H1 (cell line): ENCODE data around the gene HES4. TPM values are rescaled to one million over a fixed set of nuclear protein-coding genes. Genes with fewer than 3 reads are reported as not detected.

ENCODE experiments used
- CTCF ChIA-PET: fragments of 300-600 bp; sonication (Branson Sonifier 250); formaldehyde crosslinking; loops from one replicate; lab custom pipeline; 2021; ENCODE audit not compliant: partially characterized antibody; lab: Charles Lee
- POLR2A ChIA-PET: fragments of 300-600 bp; sonication (Branson Sonifier 250); formaldehyde crosslinking; loops from one replicate; lab custom pipeline; 2021; ENCODE audit warnings: inconsistent platforms; ENCODE audit not compliant: partially characterized antibody; lab: Charles Lee
- DNase-seq, 2 experiments: peaks; one replicate each; pipeline versions ENCODE4 v3.0.0 to v3.0.0-alpha.2; 2010 to 2022; ENCODE audit warnings: low spot score in 2 of 2, low read depth in 1 of 2, mixed read lengths in 1 of 2
- FAIRE-seq: peaks from 2 replicates; lab custom pipeline; 2011; peaks lifted over from hg19 to GRCh38; lab: Jason Lieb, UNC
- H2AFZ ChIP-seq: 2 replicates; pipeline ENCODE4 v1.8.1; 2012; ENCODE audit warnings: low read length, inconsistent platforms
- H2AK5ac ChIP-seq: 2 replicates; pipeline ENCODE4 v1.6.1; 2013; ENCODE audit warnings: low read depth, low read length
- H2BK120ac ChIP-seq: replicated peaks from 2 replicates; pipeline ENCODE3; 2013; ENCODE audit warnings: low read depth, low read length, inconsistent platforms
- H2BK12ac ChIP-seq: 2 replicates; pipeline ENCODE4 v1.6.1; 2013; ENCODE audit warnings: low read depth, low read length
- H2BK15ac ChIP-seq: 2 replicates; pipeline ENCODE4 v1.6.1; 2013; ENCODE audit warnings: low read length
- H2BK20ac ChIP-seq: 2 replicates; pipeline ENCODE4 v1.6.1; 2013; ENCODE audit warnings: low read length
- H2BK5ac ChIP-seq: 2 replicates; pipeline ENCODE4 v1.6.1; 2013; ENCODE audit warnings: low read depth, low read length
- H3K14ac ChIP-seq: 2 replicates; pipeline ENCODE4 v1.6.1; 2013; ENCODE audit warnings: inconsistent platforms; ENCODE audit not compliant: insufficient read length
- H3K18ac ChIP-seq: 2 replicates; pipeline ENCODE4 v1.6.1; 2013; ENCODE audit warnings: low read length; ENCODE audit errors: extremely low read depth
- H3K23ac ChIP-seq: 2 replicates; pipeline ENCODE4 v1.6.1; 2013; ENCODE audit warnings: inconsistent platforms; ENCODE audit not compliant: insufficient read length
- H3K23me2 ChIP-seq: 2 replicates; pipeline ENCODE4 v1.6.1; 2013; ENCODE audit warnings: low read depth, low read length
- H3K27ac ChIP-seq: 2 replicates; pipeline ENCODE4 v1.6.1; 2011; ENCODE audit warnings: low read depth, low read length, inconsistent platforms
- H3K27me3 ChIP-seq, 4 experiments: replicated peaks in 1 of 4; 1 replicate in 1 of 4; 2 replicates in 3 of 4; pipeline versions ENCODE4 v1.6.1 to v1.8.1; 2011 to 2013; ENCODE audit warnings: low read length in 3 of 4, mild to moderate bottlenecking in 3 of 4, inconsistent platforms in 2 of 4, mixed read lengths in 2 of 4, moderate library complexity in 1 of 4; ENCODE audit not compliant: control insufficient read depth in 3 of 4, insufficient read depth in 3 of 4; ENCODE audit errors: extremely low read depth in 1 of 4
- H3K36me3 ChIP-seq, 4 experiments: 2 replicates each; pipeline versions ENCODE4 v1.6.1 to v1.8.1; 2011 to 2013; ENCODE audit warnings: mild to moderate bottlenecking in 4 of 4, low read length in 3 of 4, moderate library complexity in 2 of 4, control low read depth in 1 of 4, inconsistent platforms in 1 of 4; ENCODE audit not compliant: insufficient read depth in 4 of 4, control insufficient read depth in 2 of 4
- H3K4ac ChIP-seq: replicated peaks from 2 replicates; pipeline ENCODE3; 2013; ENCODE audit warnings: low read length, low read depth, mixed read lengths, inconsistent platforms; ENCODE audit not compliant: insufficient read length
- H3K4me1 ChIP-seq, 4 experiments: replicated peaks in 1 of 4; 1 replicate in 1 of 4; 2 replicates in 3 of 4; pipeline versions ENCODE4 v1.6.1 to v1.8.1; 2011 to 2013; ENCODE audit warnings: low read length in 3 of 4, inconsistent platforms in 2 of 4, mixed read lengths in 1 of 4; ENCODE audit not compliant: insufficient read depth in 4 of 4, control insufficient read depth in 3 of 4
- H3K4me2 ChIP-seq, 2 experiments: 2 replicates each; pipeline versions ENCODE4 v1.6.1 to v1.8.1; 2011 to 2013; ENCODE audit warnings: low read depth in 2 of 2, low read length in 2 of 2, control low read depth in 1 of 2, inconsistent platforms in 1 of 2, mild to moderate bottlenecking in 1 of 2; ENCODE audit not compliant: insufficient read depth in 1 of 2
- H3K4me3 ChIP-seq, 4 experiments: fragments of 200-600, 300-600 bp in 1 of 4; sonication (generic), shearing (Covaris generic), sonication (Bioruptor Twin) in 1 of 4; 2 replicates each; pipeline versions ENCODE4 v1.5.1 to v1.8.1; 2011 to 2016; ENCODE audit warnings: low read length in 4 of 4, low read depth in 3 of 4, control low read depth in 2 of 4, inconsistent platforms in 2 of 4, mild to moderate bottlenecking in 2 of 4, mixed read lengths in 1 of 4, moderate library complexity in 1 of 4; ENCODE audit not compliant: insufficient read depth in 2 of 4; ENCODE audit errors: extremely low read depth in 1 of 4
- H3K56ac ChIP-seq: replicated peaks from 2 replicates; pipeline ENCODE3; 2013; ENCODE audit warnings: low read depth, mild to moderate bottlenecking, mixed read lengths, low read length, inconsistent platforms; ENCODE audit not compliant: insufficient read length
- H3K79me1 ChIP-seq: 2 replicates; pipeline ENCODE4 v1.6.1; 2013; ENCODE audit warnings: low read depth, low read length, control low read depth
- H3K79me2 ChIP-seq, 2 experiments: 2 replicates each; pipeline versions ENCODE4 v1.6.1 to v1.8.1; 2012 to 2013; ENCODE audit warnings: low read length in 2 of 2, mild to moderate bottlenecking in 2 of 2, inconsistent platforms in 1 of 2; ENCODE audit not compliant: insufficient read depth in 2 of 2, control insufficient read depth in 1 of 2
- H3K9ac ChIP-seq, 4 experiments: replicated peaks in 1 of 4; 1 replicate in 1 of 4; 2 replicates in 3 of 4; pipeline versions ENCODE4 v1.6.1 to v1.8.1; 2011 to 2013; ENCODE audit warnings: low read depth in 3 of 4, low read length in 3 of 4, control low read depth in 2 of 4, mild to moderate bottlenecking in 2 of 4, moderate library complexity in 2 of 4, inconsistent platforms in 1 of 4; ENCODE audit errors: extremely low read depth in 1 of 4
- H3K9me3 ChIP-seq, 2 experiments: 2 replicates each; pipeline versions ENCODE4 v1.6.1 to v1.8.1; 2012 to 2013; ENCODE audit warnings: mild to moderate bottlenecking in 2 of 2, moderate library complexity in 2 of 2, control low read depth in 1 of 2, inconsistent platforms in 1 of 2, low read depth in 1 of 2, low read length in 1 of 2, mixed read lengths in 1 of 2; ENCODE audit not compliant: insufficient read depth in 2 of 2
- H4K20me1 ChIP-seq, 2 experiments: replicated peaks in 1 of 2; 2 replicates each; pipeline versions ENCODE3 to v1.8.1; 2011 to 2013; ENCODE audit warnings: inconsistent platforms in 2 of 2, low read length in 2 of 2, mild to moderate bottlenecking in 1 of 2; ENCODE audit not compliant: insufficient read depth in 2 of 2, control insufficient read depth in 1 of 2
- H4K5ac ChIP-seq: 2 replicates; pipeline ENCODE4 v1.6.1; 2013; ENCODE audit warnings: low read length, low read depth, mixed read lengths, inconsistent platforms; ENCODE audit not compliant: insufficient read length
- H4K8ac ChIP-seq: 2 replicates; pipeline ENCODE4 v1.8.0; 2013; ENCODE audit warnings: mild to moderate bottlenecking, moderate library complexity, low read length, inconsistent platforms; ENCODE audit not compliant: insufficient read depth; ENCODE audit errors: extremely low read depth
- H4K91ac ChIP-seq: replicated peaks from 2 replicates; pipeline ENCODE3; 2013; ENCODE audit warnings: low read length, mixed read lengths, inconsistent platforms; ENCODE audit not compliant: insufficient read length
- CTCF ChIP-seq, 3 experiments: IDR thresholded peaks; 1 replicate in 2 of 3; 2 replicates in 1 of 3; pipeline versions ENCODE4 v1.5.1 to v1.6.1; 2011; ENCODE audit warnings: low read length in 3 of 3, mild to moderate bottlenecking in 3 of 3, inconsistent platforms in 2 of 3, low read depth in 1 of 3, moderate library complexity in 1 of 3; ENCODE audit not compliant: insufficient read depth in 1 of 3; ENCODE audit errors: control extremely low read depth in 1 of 3
- EP300 ChIP-seq, 2 experiments: IDR thresholded peaks; 1 replicate in 1 of 2; 2 replicates in 1 of 2; pipeline ENCODE4 v1.6.1; 2011 to 2012; ENCODE audit warnings: low read depth in 2 of 2, low read length in 2 of 2, mild to moderate bottlenecking in 2 of 2, borderline replicate concordance in 1 of 2, inconsistent platforms in 1 of 2, moderate library complexity in 1 of 2
- GABPA ChIP-seq: IDR thresholded peaks from 2 replicates; pipeline ENCODE4 v1.6.1; 2011; ENCODE audit warnings: mild to moderate bottlenecking, low read length, moderate library complexity, borderline replicate concordance; ENCODE audit not compliant: insufficient read depth
- POLR2A ChIP-seq, 2 experiments: IDR thresholded peaks; 1 replicate in 1 of 2; 2 replicates in 1 of 2; pipeline ENCODE4 v1.6.1; 2011; ENCODE audit warnings: low read depth in 2 of 2, low read length in 2 of 2, mild to moderate bottlenecking in 2 of 2; ENCODE audit errors: control extremely low read depth in 1 of 2
- POU5F1 ChIP-seq: IDR thresholded peaks from 2 replicates; pipeline ENCODE4 v1.6.1; 2011; ENCODE audit warnings: low read depth, mild to moderate bottlenecking, low read length, moderate library complexity
- RAD21 ChIP-seq, 2 experiments: IDR thresholded peaks in 1 of 2; conservative IDR thresholded peaks in 1 of 2; 2 replicates each; pipeline ENCODE4 v1.6.1; 2011; ENCODE audit warnings: low read depth in 2 of 2, low read length in 2 of 2, improper control_type of control experiment in 1 of 2, inconsistent platforms in 1 of 2, mild to moderate bottlenecking in 1 of 2, moderate library complexity in 1 of 2
- WGBS, 2 experiments: shearing (Covaris generic) in 1 of 2; methylation state at CpG; one replicate each; pipeline versions ENCODE4 v1.1.6 to v1.1.7; 2013 to 2015; ENCODE audit warnings: low lambda C conversion rate in 2 of 2, mixed read lengths in 2 of 2, inconsistent platforms in 1 of 2, low coverage in 1 of 2, missing lambda C conversion rate in 1 of 2; ENCODE audit not compliant: insufficient replicate concordance in 2 of 2, insufficient coverage in 1 of 2, insufficient read length in 1 of 2; ENCODE audit errors: extremely low coverage in 1 of 2, missing lambda C conversion rate in 1 of 2; 5-methylcytosine and 5-hydroxymethylcytosine counted together
- polyA plus RNA-seq, 7 experiments: library from polyadenylated mRNA; depleted of rRNA in 3 of 7; stranded (reverse) in 5 of 7; unstranded in 2 of 7; fragments of >200 nt in 5 of 7; fragments of 200-250 nt in 2 of 7; gene quantifications; 1 replicate in 5 of 7; 2 replicates in 1 of 7; 4 replicates in 1 of 7; pipeline versions ENCODE4 v1.2.1 to v1.2.3, GENCODE V29; 2011 to 2013; ENCODE audit warnings: missing spikeins in 2 of 7, mixed read lengths in 2 of 7
- total RNA-seq: library from RNA; stranded (reverse); fragmentation: NEBNext Ultra II Directional; extraction: Animal tissue kit (Norgen Biotek cat#: 25700); gene quantifications from 2 replicates; pipeline ENCODE4 v1.2.1, GENCODE V29; 2021

HES4 gene
- total and polyA plus RNA-seq, 2 of the 8 experiments (the other 6 are each of a cell fraction or from before 2014, with no cell fraction given), result 2.8 to 3.5 TPM

GRCh38 chr1:1014799-1015681 lies 15.1 kb upstream of the HES4 start:
- Histone ChIP-seq H2AK5ac (peak overlapping the region; percentile 55; the same call in 1 of the 2 replicates), H3K79me2 (no peaks in the 10 kb centered on the region), H3K14ac (no peak overlapping the region), H4K20me1 (no peaks in the 10 kb centered on the region), H2BK20ac (no peak overlapping the region), H4K5ac (no peak overlapping the region), H3K4me3 (peak overlapping the region in 1 of 4 experiments; percentile 64; a peak in 1 of 8 replicates), H2BK120ac (no peak overlapping the region), H4K8ac (peak overlapping the region; percentile 81), H3K27ac (no peak overlapping the region), H2AFZ (no peak overlapping the region), H3K56ac (no peak overlapping the region), H3K18ac (no peak overlapping the region), H3K79me1 (no peaks in the 10 kb centered on the region), H2BK5ac (no peak overlapping the region), H2BK12ac (no peak overlapping the region), H3K4me2 (peak overlapping the region in 1 of 2 experiments; percentile 76; a peak in 1 of 4 replicates), H3K23ac (no peak overlapping the region), H3K36me3 (no peaks in the 10 kb centered on the region), H3K27me3 (peaks cover 0 to 3% (median 0%) of the 10 kb centered on the region in 4 experiments; a peak in 2 of 7 replicates), H3K9me3 (no peaks in the 10 kb centered on the region), H3K4me1 (peaks cover 0 to 21% (median 15%) of the 10 kb centered on the region in 4 experiments; a peak in 6 of 7 replicates), H3K9ac (no peak overlapping the region), H4K91ac (no peak overlapping the region), H3K4ac (no peak overlapping the region), H2BK15ac (no peak overlapping the region), H3K23me2 (peaks cover 6% of the 10 kb centered on the region)
- DNase-seq (peak in 1 of 2 experiments; percentile 68), FAIRE-seq (no peak)
- ChIA-PET CTCF (interaction anchor here (0.6 to 7.8 kb wide), 21 partner anchors 9 to 1136 kb away, joined by 3 to 74 read pairs (median 3); partner anchors contain the start of genes HES4, PERM1 and SAMD11), POLR2A (interaction anchor here (0.8 to 14.9 kb wide), 15 partner anchors 9 to 149 kb away, joined by 3 to 245 read pairs (median 5); partner anchors contain the start of gene HES4)
- TF ChIP-seq RAD21 (IDR thresholded peaks at IDR 0.05 in 1 of 2, conservative IDR thresholded peaks at IDR 0.05 in 1 of 2; ENCODE audit: low read depth in 2 of 2, low read length in 2 of 2) (peak; percentile 44 to 62; a peak in 3 of 4 replicates), CTCF (IDR thresholded peaks at IDR 0.05; ENCODE audit: control extremely low read depth in 1 of 3, insufficient read depth in 1 of 3, low read depth in 1 of 3, low read length in 3 of 3) (peak in 2 of 3 experiments; percentile 41 to 46; a peak in 2 of 4 replicates), POU5F1 (no peak), GABPA (peak; percentile 41; the same call in 1 of the 2 replicates), EP300 (IDR thresholded peaks at IDR 0.05; ENCODE audit: borderline replicate concordance in 1 of 2, low read depth in 2 of 2, low read length in 2 of 2) (no peak), POLR2A (IDR thresholded peaks at IDR 0.05; ENCODE audit: control extremely low read depth in 1 of 2, low read depth in 2 of 2, low read length in 2 of 2) (peak in 1 of 2 experiments; percentile 49; a peak in 1 of 3 replicates)
- 84% methylated on average over 20 of the region's 20 CpGs; no CpG with 5 or more reads in 1 of the 2 experiments for WGBS, 2 experiments
